GM12872 (cell line): Measurements from ENCODE around the gene SKAP2.

Experiments
- TF ChIP-seq, protein P1 (sequence below): IDR thresholded peaks from 3 replicates; pipeline ENCODE4 v1.5.1; 2011; ENCODE audit warnings: low read depth, mild to moderate bottlenecking, low read length, moderate library complexity; ENCODE audit not compliant: insufficient read depth

SKAP2 gene

DNA sequence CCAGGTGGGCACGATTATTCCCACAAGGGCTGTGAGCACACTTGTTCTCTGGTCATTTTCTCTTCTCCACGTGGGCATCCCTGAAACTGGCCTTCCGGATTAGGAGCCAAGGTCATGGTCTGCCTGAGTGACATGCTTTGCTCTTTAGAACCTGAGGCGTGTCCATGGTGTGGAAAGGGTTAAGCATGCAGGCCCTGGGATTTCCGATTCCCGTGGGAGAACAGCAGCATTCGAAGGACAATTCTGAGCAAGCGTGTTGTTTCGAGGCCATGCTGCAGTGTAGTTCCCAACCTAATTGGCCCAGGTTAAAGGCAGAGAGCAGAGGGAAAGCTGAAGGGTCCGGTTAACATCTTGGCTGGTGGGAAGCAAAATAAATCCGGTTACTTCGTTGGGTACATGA lies 245.9 kb downstream of the SKAP2 start:
- TF ChIP-seq, protein P1, sequence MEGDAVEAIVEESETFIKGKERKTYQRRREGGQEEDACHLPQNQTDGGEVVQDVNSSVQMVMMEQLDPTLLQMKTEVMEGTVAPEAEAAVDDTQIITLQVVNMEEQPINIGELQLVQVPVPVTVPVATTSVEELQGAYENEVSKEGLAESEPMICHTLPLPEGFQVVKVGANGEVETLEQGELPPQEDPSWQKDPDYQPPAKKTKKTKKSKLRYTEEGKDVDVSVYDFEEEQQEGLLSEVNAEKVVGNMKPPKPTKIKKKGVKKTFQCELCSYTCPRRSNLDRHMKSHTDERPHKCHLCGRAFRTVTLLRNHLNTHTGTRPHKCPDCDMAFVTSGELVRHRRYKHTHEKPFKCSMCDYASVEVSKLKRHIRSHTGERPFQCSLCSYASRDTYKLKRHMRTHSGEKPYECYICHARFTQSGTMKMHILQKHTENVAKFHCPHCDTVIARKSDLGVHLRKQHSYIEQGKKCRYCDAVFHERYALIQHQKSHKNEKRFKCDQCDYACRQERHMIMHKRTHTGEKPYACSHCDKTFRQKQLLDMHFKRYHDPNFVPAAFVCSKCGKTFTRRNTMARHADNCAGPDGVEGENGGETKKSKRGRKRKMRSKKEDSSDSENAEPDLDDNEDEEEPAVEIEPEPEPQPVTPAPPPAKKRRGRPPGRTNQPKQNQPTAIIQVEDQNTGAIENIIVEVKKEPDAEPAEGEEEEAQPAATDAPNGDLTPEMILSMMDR = no peak
